MG63 (cell line): ENCODE data around the gene DGLUCY. TPM values are rescaled to one million over a fixed set of nuclear protein-coding genes. Genes with fewer than 3 reads are reported as not detected.
"Not testable (repeated sequence)": the region's sequence is repeated elsewhere in the genome, so short reads cannot be mapped to it uniquely, and the experiment has no call there.

Experiments
- DNase-seq: peaks from one replicate; pipeline ENCODE4 v3.0.0-alpha.2; 2020
- H3K27me3 ChIP-seq: fragments of 250-450 bp; sonication (Bioruptor Pico); 2 replicates; pipeline ENCODE4 v1.5.1; 2020; ENCODE audit warnings: mild to moderate bottlenecking, moderate library complexity
- H3K36me3 ChIP-seq: fragments of 250-450 bp; sonication (Bioruptor Pico); 2 replicates; pipeline ENCODE4 v1.5.1; 2020; ENCODE audit warnings: mild to moderate bottlenecking, moderate library complexity
- H3K4me3 ChIP-seq: fragments of 250-450 bp; sonication (Bioruptor Pico); 2 replicates; pipeline ENCODE4 v1.5.1; 2020; ENCODE audit warnings: mild to moderate bottlenecking, moderate library complexity
- H3K9me3 ChIP-seq: fragments of 250-450 bp; sonication (Bioruptor Pico); 2 replicates; pipeline ENCODE4 v1.5.1; 2020; ENCODE audit warnings: mild to moderate bottlenecking, moderate library complexity
- total RNA-seq: library from RNA; depleted of rRNA; stranded (reverse); fragments of >200 nt; shearing (Covaris generic); gene quantifications from 2 replicates; pipeline ENCODE4 v1.2.3, GENCODE V29; 2014; ENCODE audit warnings: low replicate concordance; rRNA removed

DGLUCY gene, protein sequence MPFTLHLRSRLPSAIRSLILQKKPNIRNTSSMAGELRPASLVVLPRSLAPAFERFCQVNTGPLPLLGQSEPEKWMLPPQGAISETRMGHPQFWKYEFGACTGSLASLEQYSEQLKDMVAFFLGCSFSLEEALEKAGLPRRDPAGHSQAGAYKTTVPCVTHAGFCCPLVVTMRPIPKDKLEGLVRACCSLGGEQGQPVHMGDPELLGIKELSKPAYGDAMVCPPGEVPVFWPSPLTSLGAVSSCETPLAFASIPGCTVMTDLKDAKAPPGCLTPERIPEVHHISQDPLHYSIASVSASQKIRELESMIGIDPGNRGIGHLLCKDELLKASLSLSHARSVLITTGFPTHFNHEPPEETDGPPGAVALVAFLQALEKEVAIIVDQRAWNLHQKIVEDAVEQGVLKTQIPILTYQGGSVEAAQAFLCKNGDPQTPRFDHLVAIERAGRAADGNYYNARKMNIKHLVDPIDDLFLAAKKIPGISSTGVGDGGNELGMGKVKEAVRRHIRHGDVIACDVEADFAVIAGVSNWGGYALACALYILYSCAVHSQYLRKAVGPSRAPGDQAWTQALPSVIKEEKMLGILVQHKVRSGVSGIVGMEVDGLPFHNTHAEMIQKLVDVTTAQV
- 11.0 and 18.3 TPM in 2 replicates for total RNA-seq

GRCh38 chr14:91113829-91114078, at the start of gene DGLUCY:
Gene DGLUCY, plus strand, starts transcription at chr14:91114073. Its CDS starts 46,222 bp downstream, at chr14:91160295.
- Histone ChIP-seq H3K9me3 (no peaks in the 10 kb centered on the region), H3K27me3 (no peaks in the 10 kb centered on the region), H3K36me3 (no peaks in the 10 kb centered on the region), H3K4me3 (peak within 1 kb of the TSS; percentile 52)
- DNase-seq: peak; percentile 78

DNA sequence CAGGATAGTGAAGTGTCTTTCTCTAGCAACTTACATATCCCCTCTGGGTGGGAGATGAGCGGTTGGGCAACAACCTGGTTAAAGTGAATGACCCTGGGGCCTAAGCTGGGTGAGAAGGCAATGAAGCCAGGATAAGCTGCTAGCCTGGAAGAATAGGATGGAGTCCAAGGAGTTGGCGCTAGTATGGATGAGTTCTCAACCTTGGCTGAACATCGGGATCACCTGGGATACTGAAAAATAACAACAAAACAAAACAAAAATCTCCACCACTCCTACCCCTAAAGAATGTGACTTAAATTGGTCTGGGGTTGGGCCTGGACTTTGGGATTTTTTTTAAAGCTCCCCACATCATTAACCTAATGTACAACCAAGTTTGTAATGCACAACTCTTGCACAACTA, 48.6 kb upstream of the DGLUCY start:
- Histone ChIP-seq H3K27me3 (no peaks in the 10 kb centered on the region), H3K9me3 (no peaks in the 10 kb centered on the region), H3K36me3 (no peaks in the 10 kb centered on the region), H3K4me3 (no peak overlapping the region)
- DNase-seq: no peak

- Histone ChIP-seq H3K27me3 (no peaks in the 10 kb centered on the region), H3K9me3 (no peaks in the 10 kb centered on the region), H3K4me3 (no peak overlapping the region), H3K36me3 (no peaks in the 10 kb centered on the region)
- no peak for DNase-seq
These were observed 46.7 kb upstream of the DGLUCY start for GRCh38 chr14:91067186-91067585.

- no peaks in the 10 kb centered on the region for H3K36me3 ChIP-seq
- H3K9me3 ChIP-seq: no peaks in the 10 kb centered on the region
- no peak for DNase-seq
- no peak overlapping the region for H3K4me3 ChIP-seq
- H3K27me3 ChIP-seq: no peaks in the 10 kb centered on the region
These were observed 45.2 kb upstream of the DGLUCY start for GRCh38 chr14:91068642-91069041.

GRCh38 chr14:91070572-91070971, 43.3 kb upstream of the DGLUCY start:
- Histone ChIP-seq H3K27me3 (no peaks in the 10 kb centered on the region), H3K4me3 (no peak overlapping the region), H3K9me3 (no peaks in the 10 kb centered on the region), H3K36me3 (no peaks in the 10 kb centered on the region)
- no peak for DNase-seq

GRCh38 chr14:91075553-91075952, 38.3 kb upstream of the DGLUCY start:
- Histone ChIP-seq H3K27me3 (no peaks in the 10 kb centered on the region), H3K36me3 (no peaks in the 10 kb centered on the region), H3K9me3 (no peaks in the 10 kb centered on the region), H3K4me3 (no peak overlapping the region)
- no peak for DNase-seq

- no peaks in the 10 kb centered on the region for H3K9me3 ChIP-seq
- no peaks in the 10 kb centered on the region for H3K27me3 ChIP-seq
- DNase-seq: no peak
- H3K4me3 ChIP-seq: no peak overlapping the region
- no peaks in the 10 kb centered on the region for H3K36me3 ChIP-seq
These were observed 35.7 kb upstream of the DGLUCY start for GRCh38 chr14:91078095-91078737.

GRCh38 chr14:91080071-91080470, 33.8 kb upstream of the DGLUCY start:
- Histone ChIP-seq H3K27me3 (no peaks in the 10 kb centered on the region), H3K36me3 (no peaks in the 10 kb centered on the region), H3K4me3 (no peak overlapping the region), H3K9me3 (no peaks in the 10 kb centered on the region)
- DNase-seq: no peak

DNA sequence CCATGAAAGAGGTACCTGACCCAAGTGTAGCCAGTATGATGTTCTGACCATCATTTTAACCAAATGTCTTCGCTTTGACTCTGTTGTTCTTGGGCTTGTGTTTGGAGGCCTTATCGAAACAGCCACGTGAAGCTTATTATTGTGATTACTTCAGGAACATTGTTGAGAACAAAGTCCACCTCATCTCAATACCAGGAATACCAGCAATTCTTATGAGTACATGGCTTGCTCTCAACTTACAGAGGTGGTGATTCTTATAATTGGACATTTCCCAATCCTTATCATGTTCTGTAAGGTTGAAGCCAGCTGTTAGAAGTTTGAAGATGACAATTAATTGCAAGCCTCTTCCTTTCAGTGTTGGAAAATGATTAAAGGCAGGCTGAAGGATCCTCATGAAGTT, 31.6 kb upstream of the DGLUCY start:
- Histone ChIP-seq H3K4me3 (no peak overlapping the region), H3K27me3 (no peaks in the 10 kb centered on the region), H3K9me3 (no peaks in the 10 kb centered on the region), H3K36me3 (no peaks in the 10 kb centered on the region)
- DNase-seq: no peak

DNA sequence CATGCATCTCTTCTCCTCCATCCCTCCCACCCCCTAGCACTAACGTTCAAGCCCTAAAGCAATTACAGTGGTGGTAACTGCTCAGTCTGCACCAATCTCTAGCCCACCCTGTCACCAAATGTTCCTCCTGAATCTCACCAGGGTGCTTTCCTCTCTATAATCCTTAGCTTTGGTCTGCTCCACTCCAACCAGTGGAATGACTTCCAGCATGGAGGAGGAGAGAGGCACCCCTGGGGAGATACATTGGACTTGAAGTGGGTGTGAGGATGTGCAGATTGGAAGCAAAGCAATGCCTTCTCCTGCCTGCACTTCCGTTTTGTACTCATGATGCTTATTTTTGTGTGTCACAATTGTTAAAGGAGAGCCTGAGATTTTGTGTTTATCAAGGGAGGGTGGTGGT, 29.4 kb upstream of the DGLUCY start:
- H3K27me3 ChIP-seq: no peaks in the 10 kb centered on the region
- no peak for DNase-seq
- no peak overlapping the region for H3K4me3 ChIP-seq
- H3K9me3 ChIP-seq: no peaks in the 10 kb centered on the region
- no peaks in the 10 kb centered on the region for H3K36me3 ChIP-seq

DNA sequence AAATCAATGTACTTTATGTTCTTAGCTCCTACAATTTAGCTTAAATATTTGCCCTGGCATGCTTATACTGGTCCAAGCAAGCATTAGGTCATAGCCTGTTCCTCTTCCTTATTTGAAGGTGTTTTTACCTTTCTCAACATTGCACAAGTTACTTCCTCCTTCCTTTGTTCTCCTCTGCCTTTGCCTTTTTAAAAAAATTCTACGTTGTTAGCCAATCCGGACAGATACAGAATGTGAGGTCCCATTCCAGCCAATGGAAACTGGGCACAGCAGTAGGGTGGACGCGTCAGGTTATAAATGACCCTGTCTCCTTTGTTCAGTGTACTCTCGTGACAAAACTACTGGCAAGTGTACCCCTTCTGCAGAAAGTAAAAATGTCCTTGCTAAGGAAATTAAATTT, 26.4 kb upstream of the DGLUCY start:
- H3K4me3 ChIP-seq, H3K9me3 ChIP-seq, DNase-seq, H3K36me3 ChIP-seq, H3K27me3 ChIP-seq: not testable (repeated sequence)

- H3K9me3 ChIP-seq: no peaks in the 10 kb centered on the region
- no peaks in the 10 kb centered on the region for H3K36me3 ChIP-seq
- no peaks in the 10 kb centered on the region for H3K27me3 ChIP-seq
- H3K4me3 ChIP-seq: no peak overlapping the region
- DNase-seq: no peak
These were observed 25.2 kb upstream of the DGLUCY start for GRCh38 chr14:91088585-91089235.

DNA sequence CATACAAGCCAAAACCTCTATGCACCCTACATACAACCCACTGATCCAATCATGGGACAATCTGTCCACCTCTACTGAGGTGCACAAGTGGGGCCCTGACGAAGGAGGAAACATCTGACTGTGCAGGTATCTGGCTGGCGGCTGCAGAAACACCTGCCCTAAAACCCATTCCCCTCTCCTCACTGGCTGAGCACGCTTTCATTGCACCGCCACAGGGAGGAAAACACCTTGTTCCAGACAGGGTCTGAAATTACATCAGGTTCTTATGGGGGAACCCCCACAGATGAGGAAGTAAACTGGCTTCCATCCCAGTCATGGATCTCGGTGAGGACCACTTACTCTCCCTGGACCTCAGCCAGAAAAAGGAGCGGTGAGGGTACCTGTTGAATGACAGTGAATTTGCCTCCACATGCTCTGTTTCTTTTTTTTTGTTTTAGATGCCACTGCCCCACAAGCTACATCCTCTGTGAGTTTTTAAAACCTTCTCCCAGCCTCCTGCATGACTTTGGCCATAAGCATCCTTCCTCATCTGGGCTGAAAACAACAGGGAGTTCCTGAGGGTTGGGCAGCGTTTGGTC, 23.8 kb upstream of the DGLUCY start:
- Histone ChIP-seq H3K27me3 (no peaks in the 10 kb centered on the region), H3K9me3 (no peaks in the 10 kb centered on the region), H3K4me3 (no peak overlapping the region), H3K36me3 (no peaks in the 10 kb centered on the region)
- no peak for DNase-seq

DNA sequence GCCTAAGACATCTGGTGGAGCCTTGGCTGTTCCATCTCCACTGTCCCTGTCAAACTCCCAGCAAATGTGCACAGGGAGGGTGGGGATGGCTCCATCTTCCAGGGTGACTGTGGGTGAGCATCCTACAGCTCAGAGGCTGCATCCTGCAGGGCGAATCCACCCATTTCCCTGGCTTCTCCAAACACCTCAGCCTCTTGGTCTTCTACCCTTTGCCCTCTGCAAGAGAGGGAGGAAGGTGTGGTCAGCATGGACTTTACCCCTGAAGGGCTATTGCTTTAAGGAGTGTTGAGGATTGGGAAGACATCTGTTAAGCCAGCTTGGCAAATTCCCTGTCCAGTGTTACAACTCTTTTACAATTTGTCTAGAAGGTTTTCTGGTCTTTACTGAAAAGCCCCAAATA, 23.1 kb upstream of the DGLUCY start:
- Histone ChIP-seq H3K4me3 (no peak overlapping the region), H3K9me3 (no peaks in the 10 kb centered on the region), H3K27me3 (no peaks in the 10 kb centered on the region), H3K36me3 (no peaks in the 10 kb centered on the region)
- DNase-seq: no peak

- Histone ChIP-seq H3K27me3 (no peaks in the 10 kb centered on the region), H3K36me3 (no peaks in the 10 kb centered on the region), H3K9me3 (no peaks in the 10 kb centered on the region), H3K4me3 (no peak overlapping the region)
- DNase-seq: no peak
These were observed 21.8 kb upstream of the DGLUCY start for GRCh38 chr14:91092073-91092472.

DNA sequence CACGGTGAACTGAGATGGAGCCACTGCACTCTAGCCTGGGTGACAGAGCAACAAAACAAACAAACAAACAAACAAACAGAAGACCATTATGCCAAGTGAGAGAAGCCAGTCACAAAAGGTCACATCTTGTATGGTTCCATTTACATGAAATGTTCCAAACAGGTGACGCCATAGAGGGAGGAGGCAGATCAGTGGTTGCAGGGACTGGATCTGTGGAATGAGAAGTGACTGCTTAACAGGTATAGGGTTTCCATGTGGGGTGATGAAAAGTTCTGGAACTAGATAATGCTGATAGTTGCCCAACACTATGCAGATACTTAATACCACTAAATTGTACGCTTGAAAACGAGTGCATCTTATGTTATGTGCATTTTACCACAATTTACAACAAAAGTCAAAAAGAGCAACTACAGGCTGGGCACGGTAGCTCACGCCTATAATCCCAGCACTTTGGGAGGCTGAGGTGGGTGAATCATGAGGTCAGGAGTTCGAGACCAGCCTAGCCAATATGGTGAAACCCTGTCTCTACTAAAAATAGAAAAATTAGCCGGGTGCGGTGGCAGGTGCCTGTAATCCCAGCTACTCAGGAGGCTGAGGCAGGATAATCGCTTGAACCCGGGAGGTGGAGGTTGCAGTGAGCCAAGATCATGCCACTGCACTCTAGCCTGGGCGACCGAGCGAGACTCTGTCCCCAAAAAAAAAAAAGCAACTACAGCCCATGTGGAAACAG, 20.0 kb upstream of the DGLUCY start:
- not testable (repeated sequence) for H3K36me3 ChIP-seq, H3K4me3 ChIP-seq, DNase-seq, H3K9me3 ChIP-seq, H3K27me3 ChIP-seq

DNA sequence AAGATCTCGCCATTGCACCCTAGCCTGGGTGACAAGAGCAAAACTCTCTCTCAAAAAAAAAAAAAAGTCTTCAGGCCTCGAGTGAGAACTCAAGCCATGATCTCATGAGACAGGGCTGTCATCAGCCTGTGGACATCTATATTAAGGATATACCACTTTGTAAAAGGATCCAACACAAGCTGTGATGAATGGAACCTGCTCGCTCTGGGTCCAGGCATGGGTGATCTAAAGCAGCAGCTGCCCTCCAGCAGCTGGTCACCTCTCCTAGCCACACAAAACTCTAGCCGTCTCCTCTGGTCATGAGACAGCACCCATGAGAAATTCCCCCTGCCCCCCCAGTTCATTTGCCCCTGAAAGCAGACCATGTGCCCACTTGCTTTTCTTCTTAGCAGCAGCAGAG, 19.1 kb upstream of the DGLUCY start:
- Histone ChIP-seq H3K9me3 (no peaks in the 10 kb centered on the region), H3K4me3 (no peak overlapping the region), H3K36me3 (no peaks in the 10 kb centered on the region), H3K27me3 (no peaks in the 10 kb centered on the region)
- no peak for DNase-seq
